GM18517 (cell line): ENCODE data around the gene TSPAN6.

ENCODE experiments used
- ATAC-seq: cut with Tn5 transposase; IDR thresholded peaks from one replicate; pipeline ENCODE4 v1.9.1; 2021; ENCODE audit warnings: mild to moderate bottlenecking, moderate library complexity; ENCODE audit not compliant: unreplicated experiment

The TSPAN6 gene

GRCh38 chrX:100591256-100592051 is 45.2 kb downstream of the TSPAN6 start:
- no peak for ATAC-seq

GRCh38 chrX:100587861-100588260 is 48.7 kb downstream of the TSPAN6 start:
- ATAC-seq: no peak

GRCh38 chrX:100586747-100587146 is 49.9 kb downstream of the TSPAN6 start:
- no peak for ATAC-seq

- ATAC-seq: no peak
These were observed 52.0 kb downstream of the TSPAN6 start, which contains the start of gene TNMD for GRCh38 chrX:100584611-100585010. Gene TNMD (plus strand): TSS chrX:100584936. CDS start chrX:100585019, 83 bp downstream.
